SK-N-SH (cell line): Measurements from ENCODE around the gene VAMP7. TPM values are rescaled to one million over a fixed set of nuclear protein-coding genes. Genes with fewer than 3 reads are reported as not detected.

Source experiments
- CTCF ChIA-PET: fragments of 300-600, 350-600 bp; formaldehyde crosslinking; extraction: SDS; loops from one replicate; lab custom pipeline; 2021; lab: Yijun Ruan, JAX
- POLR2A ChIA-PET: fragments of 350-600 bp; sonication (Branson Sonifier 250); formaldehyde crosslinking; extraction: SDS; loops from one replicate; lab custom pipeline; 2020; ENCODE audit warnings: antibody characterized with exemption, inconsistent platforms; lab: Yijun Ruan, JAX
- DNase-seq: peaks from one replicate; pipeline ENCODE4 v3.0.0; 2012
- H2AFZ ChIP-seq: fragments of 200-600 bp; sonication (generic); 2 replicates; pipeline ENCODE4 v1.8.1; 2016; ENCODE audit warnings: antibody characterized with exemption, mild to moderate bottlenecking, low read depth
- H3F3A ChIP-seq: fragments of 200-600 bp; sonication (generic); replicated peaks from 2 replicates; pipeline ENCODE3; 2016; ENCODE audit warnings: antibody characterized with exemption, mild to moderate bottlenecking; ENCODE audit not compliant: insufficient read depth
- H3K27ac ChIP-seq, 2 experiments: fragments of 200-500 bp in 1 of 2; fragments of 200-600 bp in 1 of 2; sonication (Bioruptor generic) in 1 of 2; sonication (generic), shearing (Covaris generic) in 1 of 2; 2 replicates each; pipeline versions ENCODE4 v1.5.1 to v1.6.1; 2014 to 2016; ENCODE audit warnings: low read depth in 2 of 2, inconsistent platforms in 1 of 2, low read length in 1 of 2, mild to moderate bottlenecking in 1 of 2, mixed read lengths in 1 of 2
- H3K27me3 ChIP-seq: fragments of 200-600 bp; sonication (generic), shearing (Covaris generic); 2 replicates; pipeline ENCODE4 v1.6.1; 2016; ENCODE audit warnings: mixed run types; ENCODE audit not compliant: insufficient read depth
- H3K36me3 ChIP-seq, 2 experiments: fragments of 200-500 bp in 1 of 2; fragments of 200-600 bp in 1 of 2; sonication (Bioruptor generic) in 1 of 2; sonication (generic) in 1 of 2; replicated peaks in 1 of 2; 2 replicates each; pipeline versions ENCODE3 to v1.5.1; 2014 to 2016; ENCODE audit warnings: low read length in 1 of 2, mild to moderate bottlenecking in 1 of 2; ENCODE audit not compliant: insufficient read depth in 2 of 2, control insufficient read depth in 1 of 2
- H3K4me1 ChIP-seq, 2 experiments: fragments of 200-500 bp in 1 of 2; fragments of 200-600 bp in 1 of 2; sonication (Bioruptor generic) in 1 of 2; sonication (generic), shearing (Covaris generic) in 1 of 2; 2 replicates each; pipeline versions ENCODE4 v1.5.1 to v1.6.1; 2014 to 2016; ENCODE audit warnings: low read depth in 1 of 2, low read length in 1 of 2, mixed run types in 1 of 2; ENCODE audit not compliant: insufficient read depth in 2 of 2, control insufficient read depth in 1 of 2
- H3K4me2 ChIP-seq: fragments of 200-600 bp; sonication (generic), shearing (Covaris generic); 2 replicates; pipeline ENCODE4 v1.6.1; 2017; ENCODE audit warnings: mixed run types
- H3K4me3 ChIP-seq, 2 experiments: fragments of 200-500 bp in 1 of 2; fragments of 200-600 bp in 1 of 2; sonication (Bioruptor generic) in 1 of 2; sonication (generic), shearing (Covaris generic) in 1 of 2; 2 replicates each; pipeline versions ENCODE4 v1.5.1 to v1.8.1; 2014 to 2016; ENCODE audit warnings: low read depth in 2 of 2, inconsistent platforms in 1 of 2, low read length in 1 of 2, mild to moderate bottlenecking in 1 of 2, mixed read lengths in 1 of 2, moderate library complexity in 1 of 2
- H3K79me2 ChIP-seq: fragments of 200-600 bp; sonication (generic); 2 replicates; pipeline ENCODE4 v1.8.1; 2017; ENCODE audit warnings: mild to moderate bottlenecking; ENCODE audit not compliant: insufficient read depth
- H3K9ac ChIP-seq: fragments of 200-600 bp; sonication (generic); 2 replicates; pipeline ENCODE4 v1.6.1; 2017; ENCODE audit warnings: mixed run types
- H3K9me2 ChIP-seq: fragments of 200-600 bp; sonication (generic); 2 replicates; pipeline ENCODE4 v1.6.1; 2017; ENCODE audit warnings: mixed run types
- H3K9me3 ChIP-seq: fragments of 200-600 bp; sonication (generic); 2 replicates; pipeline ENCODE4 v1.6.1; 2017; ENCODE audit warnings: mixed run types, mild to moderate bottlenecking, moderate library complexity
- H4K20me1 ChIP-seq: fragments of 200-600 bp; sonication (generic); 2 replicates; pipeline ENCODE4 v1.6.1; 2017; ENCODE audit warnings: mild to moderate bottlenecking, mixed run types; ENCODE audit not compliant: insufficient read depth
- ELF1 ChIP-seq: IDR thresholded peaks from 2 replicates; pipeline ENCODE4 v1.4.0; 2012
- EP300 ChIP-seq, 2 experiments: IDR thresholded peaks; 2 replicates each; pipeline versions ENCODE4 v1.4.0 to v1.6.1; 2012; ENCODE audit warnings: borderline replicate concordance in 1 of 2, low read depth in 1 of 2, low read length in 1 of 2
- NRF1 ChIP-seq: IDR thresholded peaks from 2 replicates; pipeline ENCODE4 v1.6.1; 2012; ENCODE audit warnings: low read depth, mild to moderate bottlenecking, low read length
- PBX3 ChIP-seq: IDR thresholded peaks from 2 replicates; pipeline ENCODE4; 2012
- RCOR1 ChIP-seq: fragments of 150-350 bp; IDR thresholded peaks from 2 replicates; pipeline ENCODE4 v1.6.1; 2017; ENCODE audit warnings: antibody characterized with exemption, low read length
- REST ChIP-seq: IDR thresholded peaks from 2 replicates; pipeline ENCODE4 v1.6.1; 2012; ENCODE audit warnings: mild to moderate bottlenecking, low read depth, low read length, moderate library complexity
- SMC3 ChIP-seq: IDR thresholded peaks from 2 replicates; pipeline ENCODE4 v1.6.1; 2012; ENCODE audit warnings: low read depth, low read length, improper control_type of control experiment
- USF1 ChIP-seq: IDR thresholded peaks from 2 replicates; pipeline ENCODE4 v1.4.0; 2012; ENCODE audit warnings: low read depth, borderline replicate concordance
- USF2 ChIP-seq: fragments of 150-350 bp; IDR thresholded peaks from 2 replicates; pipeline ENCODE4 v1.6.1; 2017; ENCODE audit warnings: antibody characterized with exemption, low read length, low read depth, borderline replicate concordance
- YY1 ChIP-seq: IDR thresholded peaks from 2 replicates; pipeline ENCODE4 v1.4.0; 2012; ENCODE audit warnings: low read depth, mild to moderate bottlenecking
- polyA plus RNA-seq, 3 experiments: library from polyadenylated mRNA; depleted of rRNA; stranded (reverse); fragments of >200 nt; gene quantifications; 2 replicates each; pipeline ENCODE4 v1.2.3, GENCODE V29; 2012

The VAMP7 gene
- polyA plus RNA-seq, 1 of the 3 experiments (the other 2 are of a cell fraction) = 23.9 TPM

GRCh38 chrX:155870958-155871357 lies 10.2 kb upstream of the VAMP7 start:
- no peak for DNase-seq
- ChIA-PET CTCF (no interaction called here), POLR2A (no interaction called here)
- Histone ChIP-seq H4K20me1 (no peaks in the 10 kb centered on the region), H2AFZ (no peak overlapping the region), H3K4me2 (no peak overlapping the region), H3K9me2 (no peaks in the 10 kb centered on the region), H3K9ac (no peak overlapping the region), H3K79me2 (no peaks in the 10 kb centered on the region), H3K4me3 (no peak overlapping the region), H3F3A (no peaks in the 10 kb centered on the region), H3K9me3 (no peaks in the 10 kb centered on the region), H3K27ac (no peak overlapping the region), H3K36me3 (no peaks in the 10 kb centered on the region), H3K4me1 (peaks cover 0 to 5% of the 10 kb centered on the region in 2 experiments; a peak in 1 of 4 replicates), H3K27me3 (peaks cover 24% of the 10 kb centered on the region)
- TF ChIP-seq EP300 (IDR thresholded peaks at IDR 0.05; ENCODE audit: borderline replicate concordance in 1 of 2, low read depth in 1 of 2, low read length in 1 of 2) = no peak
- TF ChIP-seq ELF1 = no peak
- no peak for TF ChIP-seq PBX3
- TF ChIP-seq RCOR1 = no peak
- no peak for TF ChIP-seq YY1

- TF ChIP-seq SMC3 = no peak
- no peak for TF ChIP-seq REST
- TF ChIP-seq ELF1 = no peak
- TF ChIP-seq USF1 = no peak
- TF ChIP-seq USF2 = no peak
- TF ChIP-seq NRF1 = no peak
- Histone ChIP-seq H3K9me3 (no peaks in the 10 kb centered on the region), H2AFZ (no peak overlapping the region), H3K27ac (no peak overlapping the region), H3K27me3 (peaks cover 28% of the 10 kb centered on the region), H4K20me1 (no peaks in the 10 kb centered on the region), H3K79me2 (no peaks in the 10 kb centered on the region), H3F3A (no peaks in the 10 kb centered on the region), H3K4me1 (peaks cover 0 to 5% of the 10 kb centered on the region in 2 experiments; a peak in 1 of 4 replicates), H3K36me3 (no peaks in the 10 kb centered on the region), H3K4me2 (no peak overlapping the region), H3K4me3 (no peak overlapping the region), H3K9me2 (no peaks in the 10 kb centered on the region), H3K9ac (no peak overlapping the region)
- no peak for DNase-seq
- ChIA-PET CTCF (no interaction called here), POLR2A (no interaction called here)
Observed at GRCh38 chrX:155871934-155872333, 9.2 kb upstream of the VAMP7 start.
